ENCODE data around the gene ATF6.

Gene ATF6

DNA sequence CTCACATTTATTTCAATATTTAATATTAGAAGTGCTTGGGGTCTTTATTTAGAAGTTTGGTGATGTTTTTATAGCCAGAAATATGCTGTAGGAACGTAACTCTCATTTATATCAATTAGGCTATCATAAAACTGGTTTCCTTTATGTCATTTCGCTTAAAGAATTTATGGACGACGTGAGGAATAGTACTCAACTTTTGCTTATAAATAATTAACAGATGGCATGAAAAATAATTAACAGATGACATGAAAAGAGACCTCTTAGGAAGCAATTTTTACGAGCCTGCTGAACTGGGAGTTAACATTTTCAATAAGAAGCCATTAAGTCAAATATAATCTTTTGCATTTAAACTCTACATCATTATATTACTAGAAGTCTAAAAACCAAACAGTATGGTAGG is 134.0 kb downstream of the ATF6 start:
- H3K36me3 ChIP-seq (ENCODE audit: low read depth), result no peaks in the 10 kb centered on the region
- no peaks in the 10 kb centered on the region for H3K9me3 ChIP-seq (ENCODE audit: severe bottlenecking)
- H3K4me1 ChIP-seq (ENCODE audit: insufficient read depth, poor library complexity, severe bottlenecking), result peaks cover 10% of the 10 kb centered on the region
- no peak overlapping the region for H3K4me3 ChIP-seq (ENCODE audit: severe bottlenecking)
- H3K27me3 ChIP-seq (ENCODE audit: insufficient read depth, poor library complexity, severe bottlenecking), result no peaks in the 10 kb centered on the region
- DNase-seq (ENCODE audit: low spot score) (no peak), ATAC-seq (ENCODE audit: low read depth) (no peak)
- no peak overlapping the region for H3K27ac ChIP-seq (ENCODE audit: poor library complexity, severe bottlenecking)
- TF ChIP-seq, protein P1, sequence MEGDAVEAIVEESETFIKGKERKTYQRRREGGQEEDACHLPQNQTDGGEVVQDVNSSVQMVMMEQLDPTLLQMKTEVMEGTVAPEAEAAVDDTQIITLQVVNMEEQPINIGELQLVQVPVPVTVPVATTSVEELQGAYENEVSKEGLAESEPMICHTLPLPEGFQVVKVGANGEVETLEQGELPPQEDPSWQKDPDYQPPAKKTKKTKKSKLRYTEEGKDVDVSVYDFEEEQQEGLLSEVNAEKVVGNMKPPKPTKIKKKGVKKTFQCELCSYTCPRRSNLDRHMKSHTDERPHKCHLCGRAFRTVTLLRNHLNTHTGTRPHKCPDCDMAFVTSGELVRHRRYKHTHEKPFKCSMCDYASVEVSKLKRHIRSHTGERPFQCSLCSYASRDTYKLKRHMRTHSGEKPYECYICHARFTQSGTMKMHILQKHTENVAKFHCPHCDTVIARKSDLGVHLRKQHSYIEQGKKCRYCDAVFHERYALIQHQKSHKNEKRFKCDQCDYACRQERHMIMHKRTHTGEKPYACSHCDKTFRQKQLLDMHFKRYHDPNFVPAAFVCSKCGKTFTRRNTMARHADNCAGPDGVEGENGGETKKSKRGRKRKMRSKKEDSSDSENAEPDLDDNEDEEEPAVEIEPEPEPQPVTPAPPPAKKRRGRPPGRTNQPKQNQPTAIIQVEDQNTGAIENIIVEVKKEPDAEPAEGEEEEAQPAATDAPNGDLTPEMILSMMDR (IDR thresholded peaks at IDR 0.05; ENCODE audit: poor library complexity, severe bottlenecking), result no peak

GRCh38 chr1:161902182-161902581 is 136.1 kb downstream of the ATF6 start:
- peaks cover 10% of the 10 kb centered on the region for H3K4me1 ChIP-seq (ENCODE audit: insufficient read depth, poor library complexity, severe bottlenecking)
- no peak for ATAC-seq (ENCODE audit: low read depth)
- no peak overlapping the region for H3K4me3 ChIP-seq (ENCODE audit: severe bottlenecking)
- TF ChIP-seq, protein P1 (IDR thresholded peaks at IDR 0.05; ENCODE audit: poor library complexity, severe bottlenecking), result no peak
- H3K27ac ChIP-seq (ENCODE audit: poor library complexity, severe bottlenecking), result no peak overlapping the region
- no peaks in the 10 kb centered on the region for H3K36me3 ChIP-seq (ENCODE audit: low read depth)
- H3K9me3 ChIP-seq (ENCODE audit: severe bottlenecking), result no peaks in the 10 kb centered on the region
- H3K27me3 ChIP-seq (ENCODE audit: insufficient read depth, poor library complexity, severe bottlenecking), result no peaks in the 10 kb centered on the region
- no peak for DNase-seq (ENCODE audit: low spot score)

DNA sequence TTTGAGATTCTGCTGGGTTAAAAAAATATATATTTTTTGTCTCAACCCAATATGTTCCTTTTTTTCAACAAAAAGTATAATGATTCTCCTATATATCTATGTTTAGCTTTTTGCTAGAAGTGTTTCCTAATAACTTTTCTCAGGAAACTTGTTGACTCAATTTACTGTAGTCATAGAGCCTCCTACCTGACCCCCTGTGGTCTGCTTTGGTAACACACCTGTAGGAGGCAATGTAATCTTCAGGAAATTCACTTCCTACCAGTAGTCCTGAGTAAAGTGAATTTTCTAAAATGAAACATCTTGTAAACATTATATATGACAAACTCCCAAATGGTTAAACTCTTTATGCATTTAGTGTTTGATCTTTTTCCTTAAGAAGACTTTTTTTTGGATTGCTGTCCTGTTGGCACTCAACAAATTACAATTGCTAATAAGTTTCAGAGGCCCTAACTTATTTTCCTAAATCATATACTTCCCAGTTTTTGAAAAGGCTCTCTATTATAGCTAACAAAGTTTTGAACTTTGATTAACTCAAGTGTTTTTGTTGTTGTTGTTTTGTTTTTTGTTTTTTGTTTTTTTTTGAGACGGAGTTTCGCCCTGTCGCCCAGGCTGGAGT is 139.3 kb downstream of the ATF6 start:
- Histone ChIP-seq H3K36me3 (ENCODE audit: low read depth) (no peaks in the 10 kb centered on the region), H3K27me3 (ENCODE audit: insufficient read depth, poor library complexity, severe bottlenecking) (no peaks in the 10 kb centered on the region), H3K4me1 (ENCODE audit: insufficient read depth, poor library complexity, severe bottlenecking) (peaks cover 10% of the 10 kb centered on the region), H3K27ac (ENCODE audit: poor library complexity, severe bottlenecking) (no peak overlapping the region), H3K9me3 (ENCODE audit: severe bottlenecking) (no peaks in the 10 kb centered on the region), H3K4me3 (ENCODE audit: severe bottlenecking) (no peak overlapping the region)
- ATAC-seq (ENCODE audit: low read depth) (peak; percentile 49; the same call in 1 of the 3 replicates), DNase-seq (ENCODE audit: low spot score) (no peak)
- TF ChIP-seq, protein P1 (IDR thresholded peaks at IDR 0.05; ENCODE audit: poor library complexity, severe bottlenecking), result peak; percentile 50

- DNase-seq (ENCODE audit: low spot score) (no peak), ATAC-seq (ENCODE audit: low read depth) (no peak)
- TF ChIP-seq, protein P1 (IDR thresholded peaks at IDR 0.05; ENCODE audit: poor library complexity, severe bottlenecking), result no peak
- peaks cover 3% of the 10 kb centered on the region for H3K36me3 ChIP-seq (ENCODE audit: low read depth)
- no peaks in the 10 kb centered on the region for H3K9me3 ChIP-seq (ENCODE audit: severe bottlenecking)
- H3K4me3 ChIP-seq (ENCODE audit: severe bottlenecking), result no peak overlapping the region
- no peak overlapping the region for H3K27ac ChIP-seq (ENCODE audit: poor library complexity, severe bottlenecking)
- no peaks in the 10 kb centered on the region for H3K27me3 ChIP-seq (ENCODE audit: insufficient read depth, poor library complexity, severe bottlenecking)
- peaks cover 10% of the 10 kb centered on the region for H3K4me1 ChIP-seq (ENCODE audit: insufficient read depth, poor library complexity, severe bottlenecking)
Observed at GRCh38 chr1:161907265-161907664, 141.1 kb downstream of the ATF6 start.

DNA sequence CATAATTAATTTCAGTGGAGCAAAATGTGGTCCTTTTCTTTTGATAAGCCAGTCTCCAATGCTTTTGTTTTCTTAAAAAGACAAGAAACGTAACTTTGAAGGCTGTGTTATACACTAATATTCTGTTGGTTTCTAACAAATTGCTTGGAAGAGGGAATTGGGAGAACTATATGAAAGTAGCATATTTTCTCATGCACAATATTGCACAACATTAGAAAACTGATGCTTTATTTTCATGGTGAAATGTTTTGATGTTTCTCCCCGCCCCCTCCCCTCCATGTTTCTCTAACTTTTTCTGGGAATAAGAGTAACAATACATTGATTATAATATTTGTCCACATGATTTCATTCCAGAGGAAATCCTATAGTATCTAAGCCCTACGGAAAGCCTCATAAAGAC is 142.1 kb downstream of the ATF6 start:
- ATAC-seq (ENCODE audit: low read depth), result no peak

More for the DNA sequence above, 142.1 kb downstream of the ATF6 start:
- Histone ChIP-seq H3K36me3 (ENCODE audit: low read depth) (peaks cover 7% of the 10 kb centered on the region), H3K4me1 (ENCODE audit: insufficient read depth, poor library complexity, severe bottlenecking) (peaks cover 17% of the 10 kb centered on the region), H3K27ac (ENCODE audit: poor library complexity, severe bottlenecking) (no peak overlapping the region), H3K27me3 (ENCODE audit: insufficient read depth, poor library complexity, severe bottlenecking) (no peaks in the 10 kb centered on the region), H3K4me3 (ENCODE audit: severe bottlenecking) (no peak overlapping the region), H3K9me3 (ENCODE audit: severe bottlenecking) (no peaks in the 10 kb centered on the region)
- TF ChIP-seq, protein P1 (IDR thresholded peaks at IDR 0.05; ENCODE audit: poor library complexity, severe bottlenecking), result no peak
- DNase-seq (ENCODE audit: low spot score), result no peak

All from RWPE2 (cell line).